IMR-90 (cell line): ENCODE results near the gene SCYL3. TPM values are rescaled to one million over a fixed set of nuclear protein-coding genes. Genes with fewer than 3 reads are reported as not detected.

Source experiments
- ATAC-seq: fragments of 200-7000 bp; cut with Tn5 transposase; 2 replicates; pipeline ENCODE4 v1.9.1; 2020; ENCODE audit warnings: low read depth, mild to moderate bottlenecking, moderate library complexity
- BruUV-seq: library from RNA; stranded (reverse); fragments of 400-500 nt; replicated peaks from 2 replicates; lab custom pipeline; 2021; lab: Mats Ljungman, UMichigan
- CTCF ChIA-PET: fragments of 300-600 bp; formaldehyde crosslinking; extraction: SDS; loops from one replicate; lab custom pipeline; 2021; ENCODE audit warnings: antibody characterized with exemption; lab: Yijun Ruan, JAX
- POLR2A ChIA-PET: fragments of 300-600 bp; sonication (Branson Sonifier 250); formaldehyde crosslinking; loops from one replicate; lab custom pipeline; 2022; ENCODE audit warnings: antibody characterized with exemption; ENCODE audit not compliant: unreplicated experiment; lab: Charles Lee
- DNase-seq: peaks from one replicate; pipeline ENCODE4 v3.0.0; 2013
- H2AFZ ChIP-seq: replicated peaks from 2 replicates; pipeline ENCODE3; 2013; ENCODE audit warnings: low read length, mild to moderate bottlenecking; ENCODE audit not compliant: poor library complexity
- H2AK5ac ChIP-seq: 2 replicates; pipeline ENCODE4 v1.6.1; 2013; ENCODE audit warnings: low read depth, low read length, inconsistent platforms
- H2AK9ac ChIP-seq: replicated peaks from 2 replicates; pipeline ENCODE3; 2013; ENCODE audit warnings: mild to moderate bottlenecking, low read depth, low read length, moderate library complexity; ENCODE audit not compliant: poor library complexity
- H2BK120ac ChIP-seq: 2 replicates; pipeline ENCODE4 v1.6.1; 2013; ENCODE audit warnings: low read depth, low read length, inconsistent platforms
- H2BK15ac ChIP-seq: 3 replicates; pipeline ENCODE4 v1.6.1; 2013; ENCODE audit warnings: low read depth, low read length, inconsistent platforms
- H2BK20ac ChIP-seq: 2 replicates; pipeline ENCODE4 v1.6.1; 2013; ENCODE audit warnings: low read depth, mild to moderate bottlenecking, inconsistent platforms, low read length, moderate library complexity
- H2BK5ac ChIP-seq: 2 replicates; pipeline ENCODE4 v1.6.1; 2013; ENCODE audit warnings: mild to moderate bottlenecking, low read depth, low read length, inconsistent platforms; ENCODE audit not compliant: poor library complexity, severe bottlenecking
- H3K14ac ChIP-seq: replicated peaks from 2 replicates; pipeline ENCODE4 v1.6.1; 2013; ENCODE audit warnings: low read depth, low read length, inconsistent platforms
- H3K18ac ChIP-seq: 2 replicates; pipeline ENCODE4 v1.6.1; 2013; ENCODE audit warnings: low read depth, low read length, control low read depth
- H3K23ac ChIP-seq: 2 replicates; pipeline ENCODE4 v1.6.1; 2013; ENCODE audit warnings: low read depth, low read length, inconsistent platforms
- H3K27ac ChIP-seq: 2 replicates; pipeline ENCODE4 v1.5.1; 2013; ENCODE audit warnings: mild to moderate bottlenecking, control low read depth, low read length; ENCODE audit not compliant: insufficient read depth
- H3K27me3 ChIP-seq: 2 replicates; pipeline ENCODE4 v1.6.1; 2013; ENCODE audit warnings: low read length; ENCODE audit not compliant: control insufficient read depth, insufficient read depth
- H3K36me3 ChIP-seq: 2 replicates; pipeline ENCODE4 v1.6.1; 2013; ENCODE audit warnings: low read length, mixed read lengths; ENCODE audit not compliant: control insufficient read depth, insufficient read depth
- H3K4ac ChIP-seq: 2 replicates; pipeline ENCODE4 v1.6.1; 2013; ENCODE audit warnings: low read depth, low read length, inconsistent platforms
- H3K4me1 ChIP-seq: 2 replicates; pipeline ENCODE4 v1.6.1; 2013; ENCODE audit warnings: low read length, mixed read lengths; ENCODE audit not compliant: control insufficient read depth, insufficient read depth
- H3K4me2 ChIP-seq: 2 replicates; pipeline ENCODE4 v1.6.1; 2013; ENCODE audit warnings: low read depth, mild to moderate bottlenecking, control low read depth, low read length, moderate library complexity
- H3K4me3 ChIP-seq: 2 replicates; pipeline ENCODE4 v1.5.1; 2013; ENCODE audit warnings: low read depth, mild to moderate bottlenecking, control low read depth, low read length, moderate library complexity; ENCODE audit not compliant: insufficient read depth
- H3K56ac ChIP-seq: 2 replicates; pipeline ENCODE4 v1.6.1; 2013; ENCODE audit warnings: low read length, inconsistent platforms; ENCODE audit not compliant: insufficient read depth; ENCODE audit errors: extremely low read depth
- H3K79me1 ChIP-seq, 2 experiments: 2 replicates each; pipeline ENCODE4 v1.6.1; 2013; ENCODE audit warnings: low read length in 2 of 2, inconsistent platforms in 1 of 2, low read depth in 1 of 2
- H3K9ac ChIP-seq: 2 replicates; pipeline ENCODE4 v1.6.1; 2013; ENCODE audit warnings: low read depth, low read length, control low read depth
- H3K9me1 ChIP-seq: 2 replicates; pipeline ENCODE4 v1.6.1; 2013; ENCODE audit warnings: low read length, inconsistent platforms; ENCODE audit not compliant: insufficient read depth
- H3K9me3 ChIP-seq: 2 replicates; pipeline ENCODE4 v1.6.1; 2013; ENCODE audit warnings: low read length; ENCODE audit not compliant: control insufficient read depth, insufficient read depth
- H4K20me1 ChIP-seq: 2 replicates; pipeline ENCODE4 v1.6.1; 2013; ENCODE audit warnings: low read length, inconsistent platforms; ENCODE audit not compliant: insufficient read depth
- H4K5ac ChIP-seq: 2 replicates; pipeline ENCODE4 v1.6.1; 2013; ENCODE audit warnings: mild to moderate bottlenecking, low read depth, low read length, control low read depth
- H4K8ac ChIP-seq, 2 experiments: 2 replicates each; pipeline ENCODE4 v1.6.1; 2013; ENCODE audit warnings: low read depth in 2 of 2, low read length in 2 of 2, control low read depth in 1 of 2, inconsistent platforms in 1 of 2
- H4K91ac ChIP-seq: 2 replicates; pipeline ENCODE4 v1.6.1; 2013; ENCODE audit warnings: low read depth, low read length, inconsistent platforms; ENCODE audit not compliant: insufficient read depth
- BHLHE40 ChIP-seq: fragments of 150-350 bp; IDR thresholded peaks from 2 replicates; pipeline ENCODE4 v1.6.1; 2016; ENCODE audit warnings: mild to moderate bottlenecking, low read depth, low read length
- CHD1 ChIP-seq: IDR thresholded peaks from 2 replicates; pipeline ENCODE4 v1.6.1; 2012; ENCODE audit warnings: low read depth, low read length, improper control_type of control experiment
- FOS ChIP-seq: fragments of 150-350 bp; IDR thresholded peaks from 2 replicates; pipeline ENCODE4 v1.6.1; 2016; ENCODE audit warnings: low read depth, low read length
- MAZ ChIP-seq: IDR thresholded peaks from 2 replicates; pipeline ENCODE4 v1.6.1; 2012; ENCODE audit warnings: low read depth, mild to moderate bottlenecking, low read length, improper control_type of control experiment, moderate library complexity, borderline replicate concordance
- POLR2A ChIP-seq: IDR thresholded peaks from 2 replicates; pipeline ENCODE4 v1.6.1; 2012; ENCODE audit warnings: mild to moderate bottlenecking, low read depth, low read length
- SMC3 ChIP-seq: fragments of 150-350 bp; IDR thresholded peaks from 2 replicates; pipeline ENCODE4 v1.6.1; 2016; ENCODE audit warnings: low read depth, mild to moderate bottlenecking, antibody characterized with exemption, low read length, moderate library complexity
- WGBS, 2 experiments: methylation state at CpG; one replicate each; pipeline versions ENCODE4 v1.1.5 to v1.1.7; 2013; ENCODE audit warnings: missing lambda C conversion rate in 2 of 2; ENCODE audit not compliant: insufficient read length in 1 of 2; ENCODE audit errors: extremely low coverage in 2 of 2; 5-methylcytosine and 5-hydroxymethylcytosine counted together
- dilution Hi-C: fragments of 300-500 bp; cut with HindIII; formaldehyde crosslinking; loops from one replicate; pipeline ENCODE4 v1.14.3; 2018; ENCODE audit warnings: low sequenced_read_pairs; ENCODE audit not compliant: unreplicated experiment
- in situ Hi-C: fragments of 300-500 bp; cut with MboI; formaldehyde crosslinking; loops from 3 replicates; pipeline ENCODE4 v1.14.3; 2019; ENCODE audit warnings: low sequenced_read_pairs, inconsistent platforms, mixed read lengths
- intact Hi-C: fragments of 100-400 bp; cut with micrococcal nuclease; formaldehyde crosslinking; loops from 2 replicates; pipeline ENCODE4 v1.10.0; 2022
- polyA plus RNA-seq, 3 experiments: library from polyadenylated mRNA; depleted of rRNA; stranded (reverse); fragments of >200 nt; gene quantifications; 2 replicates each; pipeline ENCODE4 v1.2.3, GENCODE V29; 2012; ENCODE audit warnings: low replicate concordance in 1 of 3
- total RNA-seq: library from RNA; depleted of rRNA; stranded (reverse); fragments of >200 nt; gene quantifications from 2 replicates; pipeline ENCODE4 v1.2.3, GENCODE V29; 2012

SCYL3 gene
- total and polyA plus RNA-seq, 2 of the 4 experiments (the other 2 are of a cell fraction), result 3.9 to 8.4 TPM

DNA sequence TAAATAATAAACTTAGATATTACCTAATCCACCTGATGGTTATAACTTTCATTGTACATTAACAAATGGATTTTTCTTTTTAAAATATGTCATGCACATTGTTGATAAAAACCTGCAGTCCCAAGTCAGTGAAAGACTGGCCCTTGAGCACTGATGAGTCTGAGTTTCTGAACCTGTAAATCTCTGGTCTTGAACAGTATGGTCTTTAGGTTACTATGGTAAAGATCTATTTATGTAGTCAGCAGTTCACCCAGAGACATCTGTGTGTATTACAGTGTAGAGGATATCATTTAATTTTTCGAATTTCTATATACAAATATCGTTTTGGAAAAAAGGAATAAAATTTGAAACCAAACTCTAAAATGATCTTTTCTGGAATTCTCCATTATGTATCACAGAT, 30.4 kb upstream of the SCYL3 start:
- H3K9ac ChIP-seq, result no peak overlapping the region
- TF ChIP-seq POLR2A (no peak), FOS (no peak), SMC3 (no peak), MAZ (no peak), CHD1 (no peak), BHLHE40 (no peak)
- no peak overlapping the region for H2AFZ ChIP-seq
- H3K27ac ChIP-seq, result no peak overlapping the region
- H2BK15ac ChIP-seq, result no peak overlapping the region
- no TSS peak for BruUV-seq
- CTCF ChIA-PET, result no interaction called here
- H3K23ac ChIP-seq, result no peak overlapping the region
- WGBS, 2 experiments, result no CpG with 5 or more reads among the region's 2 CpGs
- in situ Hi-C loops, result no loop called here
- H2BK20ac ChIP-seq, result no peak overlapping the region
- no peak overlapping the region for H3K56ac ChIP-seq
- no peak overlapping the region for H3K4me2 ChIP-seq
- H3K79me1 ChIP-seq, result no peaks in the 10 kb centered on the region
- no peaks in the 10 kb centered on the region for H4K20me1 ChIP-seq
- H4K5ac ChIP-seq, result no peak overlapping the region
- H4K8ac ChIP-seq, result no peak overlapping the region
- no peak overlapping the region for H3K4ac ChIP-seq
- H3K36me3 ChIP-seq, result 0 out of 2 replicates have a peak, but pooled peaks cover 1% of the 10 kb centered on the region
- no peak overlapping the region for H2AK9ac ChIP-seq
- POLR2A ChIA-PET, result no interaction called here
- intact Hi-C loops, result loop anchor here (10.0 kb wide), 1 partner anchor 1301 kb away; no protein-coding TSS in a partner anchor
- ATAC-seq (no peak), DNase-seq (no peak)
- H3K9me1 ChIP-seq, result no peaks in the 10 kb centered on the region
- H2BK5ac ChIP-seq, result no peak overlapping the region
- H3K4me3 ChIP-seq, result no peak overlapping the region
- no peak overlapping the region for H2AK5ac ChIP-seq
- H3K9me3 ChIP-seq, result no peaks in the 10 kb centered on the region
- H3K18ac ChIP-seq, result no peak overlapping the region
- no peak overlapping the region for H4K91ac ChIP-seq
- dilution Hi-C loops, result no loop called here
- no peaks in the 10 kb centered on the region for H3K4me1 ChIP-seq
- no peaks in the 10 kb centered on the region for H3K27me3 ChIP-seq
- H3K14ac ChIP-seq, result no peak overlapping the region
- H2BK120ac ChIP-seq, result no peak overlapping the region
